Effector memory CD4-positive, alpha-beta T cell (primary cell): Measurements from ENCODE around the gene ARL16.

Experiments used
- DNase-seq, 3 donors: peaks; one replicate each; pipeline ENCODE4 v3.0.0-alpha.2; 2020
- H3K27ac ChIP-seq: 2 replicates; pipeline ENCODE4 v1.7.0; 2013; ENCODE audit warnings: mild to moderate bottlenecking, low read length, moderate library complexity; ENCODE audit not compliant: insufficient read depth, poor library complexity, severe bottlenecking
- H3K27me3 ChIP-seq: replicated peaks from 2 replicates; pipeline ENCODE4 v1.7.0; 2013; ENCODE audit warnings: mild to moderate bottlenecking, low read length; ENCODE audit not compliant: insufficient read depth, control insufficient read depth, poor library complexity, severe bottlenecking
- H3K36me3 ChIP-seq: 2 replicates; pipeline ENCODE4 v1.7.0; 2013; ENCODE audit warnings: mild to moderate bottlenecking, low read length, moderate library complexity; ENCODE audit not compliant: control insufficient read depth, insufficient read depth
- H3K4me1 ChIP-seq: 2 replicates; pipeline ENCODE4 v1.7.0; 2013; ENCODE audit warnings: low read length, mild to moderate bottlenecking; ENCODE audit not compliant: control insufficient read depth, insufficient read depth, poor library complexity, severe bottlenecking
- H3K4me3 ChIP-seq: 2 replicates; pipeline ENCODE4 v1.7.0; 2013; ENCODE audit warnings: low read length, low read depth, mild to moderate bottlenecking; ENCODE audit not compliant: insufficient read depth, poor library complexity, severe bottlenecking
- H3K9me3 ChIP-seq: 2 replicates; pipeline ENCODE4 v1.7.0; 2013; ENCODE audit warnings: mild to moderate bottlenecking, low read length, moderate library complexity; ENCODE audit not compliant: control insufficient read depth

ARL16 gene

DNA sequence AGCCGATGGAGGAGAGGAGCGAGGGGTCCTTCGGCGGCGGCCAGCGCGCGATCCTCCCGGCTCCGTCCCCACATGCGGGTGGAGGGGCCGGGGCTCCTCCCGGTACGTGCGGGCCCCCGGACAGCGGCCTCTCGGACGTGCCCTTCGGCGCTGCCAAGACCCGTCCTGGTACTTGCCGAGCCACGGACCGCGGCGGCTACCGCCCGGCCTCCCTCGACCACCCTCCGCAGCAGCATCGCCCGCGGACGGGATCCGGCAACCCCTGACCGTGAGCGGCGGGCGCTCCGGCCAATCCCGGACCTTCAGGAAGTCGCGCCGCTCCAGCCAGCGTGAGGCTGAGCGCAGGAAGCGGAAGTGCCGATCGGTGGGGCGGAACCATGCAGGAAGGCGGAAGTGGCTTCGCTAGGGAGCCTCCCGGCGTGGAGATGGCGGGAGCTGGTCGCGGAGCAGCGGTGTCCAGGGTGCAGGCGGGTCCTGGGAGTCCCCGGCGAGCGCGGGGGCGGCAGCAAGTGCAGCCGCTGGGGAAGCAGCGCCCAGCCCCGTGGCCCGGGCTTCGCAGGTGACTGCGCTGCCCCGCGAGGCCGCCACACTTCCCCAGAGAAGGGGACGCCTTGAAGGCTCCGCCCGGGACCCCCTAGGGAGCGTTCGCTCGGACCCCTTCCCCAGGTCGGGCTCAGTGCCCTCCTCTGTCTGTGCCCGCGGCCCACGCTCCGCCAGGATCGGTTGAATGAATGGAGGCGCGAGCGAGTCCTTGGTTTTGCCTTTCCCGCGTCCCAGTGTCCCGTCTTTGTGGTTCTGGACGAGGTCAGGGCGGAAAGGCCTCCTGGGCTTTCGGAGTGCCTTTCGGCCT is 17.0 kb downstream of the ARL16 start, which contains the start of the genes CCDC137 and OXLD1:
Gene CCDC137 (plus strand): TSS at position 396 of the 850 bp plus-strand sequence. CDS start 30 bp downstream, at position 426.
Gene OXLD1 (minus strand): TSS at position 264 of the 850 bp plus-strand sequence. CDS start 28 bp downstream, at position 236.
- DNase-seq = peak; percentile 84 to 89 (median 88)
- no peaks in the 10 kb centered on the region for H3K27me3 ChIP-seq
- H3K36me3 ChIP-seq = peaks cover 22% of the 10 kb centered on the region
- peaks cover 38% of the 10 kb centered on the region for H3K4me1 ChIP-seq
- no peaks in the 10 kb centered on the region for H3K9me3 ChIP-seq
- peak within 1 kb of the TSS; percentile 90 for H3K27ac ChIP-seq
- H3K4me3 ChIP-seq = peak within 1 kb of the TSS; percentile 97

- H3K36me3 ChIP-seq = peaks cover 17% of the 10 kb centered on the region
- DNase-seq = no peak
- H3K4me3 ChIP-seq = peak overlapping the region; percentile 97
- H3K9me3 ChIP-seq = no peaks in the 10 kb centered on the region
- no peaks in the 10 kb centered on the region for H3K27me3 ChIP-seq
- peaks cover 38% of the 10 kb centered on the region for H3K4me1 ChIP-seq
- H3K27ac ChIP-seq = peak overlapping the region; percentile 90
These were observed 17.6 kb downstream of the ARL16 start for GRCh38 chr17:81666092-81666341.

- peak in 1 of 3 donors; percentile 7 for DNase-seq
- Histone ChIP-seq H3K27ac (peak overlapping the region; percentile 90), H3K27me3 (no peaks in the 10 kb centered on the region), H3K4me1 (peaks cover 38% of the 10 kb centered on the region), H3K4me3 (peak overlapping the region; percentile 97), H3K36me3 (peaks cover 12% of the 10 kb centered on the region), H3K9me3 (no peaks in the 10 kb centered on the region)
These were observed 18.1 kb downstream of the ARL16 start for GRCh38 chr17:81665205-81666091.

- no peak for DNase-seq
- H3K36me3 ChIP-seq = peaks cover 3% of the 10 kb centered on the region
- peak overlapping the region; percentile 13 for H3K27ac ChIP-seq
- peaks cover 38% of the 10 kb centered on the region for H3K4me1 ChIP-seq
- H3K4me3 ChIP-seq = no peak overlapping the region
- no peaks in the 10 kb centered on the region for H3K9me3 ChIP-seq
- H3K27me3 ChIP-seq = no peaks in the 10 kb centered on the region
These were observed 19.5 kb downstream of the ARL16 start for GRCh38 chr17:81664051-81664470.

GRCh38 chr17:81662002-81662401 is 21.6 kb downstream of the ARL16 start:
- Histone ChIP-seq H3K27ac (no peak overlapping the region), H3K9me3 (no peaks in the 10 kb centered on the region), H3K27me3 (no peaks in the 10 kb centered on the region), H3K4me1 (peaks cover 26% of the 10 kb centered on the region), H3K4me3 (no peak overlapping the region), H3K36me3 (peaks cover 3% of the 10 kb centered on the region)
- DNase-seq = no peak

DNA sequence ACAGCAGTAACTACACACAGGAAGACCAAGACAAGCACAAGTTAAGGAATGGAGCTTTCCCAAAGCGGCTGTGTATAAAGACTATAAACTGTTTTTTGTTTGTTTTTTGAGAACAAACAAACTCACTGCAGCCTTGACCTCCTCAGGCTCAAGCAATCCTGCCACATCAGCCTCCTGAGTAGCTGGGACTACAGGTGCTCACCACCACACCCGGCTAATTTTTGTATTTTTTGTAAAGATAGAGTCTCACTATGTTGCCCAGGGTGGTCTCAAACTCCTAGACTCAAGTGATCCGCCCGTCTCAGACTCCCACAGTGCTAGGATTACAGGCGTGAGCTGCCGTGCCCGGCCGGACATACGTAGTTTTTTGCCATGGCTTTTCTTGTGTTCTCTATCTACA is 23.2 kb downstream of the ARL16 start:
- H3K36me3 ChIP-seq = no peaks in the 10 kb centered on the region
- H3K27ac ChIP-seq = no peak overlapping the region
- no peak for DNase-seq
- no peaks in the 10 kb centered on the region for H3K9me3 ChIP-seq
- H3K4me1 ChIP-seq = peaks cover 19% of the 10 kb centered on the region
- no peak overlapping the region for H3K4me3 ChIP-seq
- peaks cover 1% of the 10 kb centered on the region for H3K27me3 ChIP-seq

DNA sequence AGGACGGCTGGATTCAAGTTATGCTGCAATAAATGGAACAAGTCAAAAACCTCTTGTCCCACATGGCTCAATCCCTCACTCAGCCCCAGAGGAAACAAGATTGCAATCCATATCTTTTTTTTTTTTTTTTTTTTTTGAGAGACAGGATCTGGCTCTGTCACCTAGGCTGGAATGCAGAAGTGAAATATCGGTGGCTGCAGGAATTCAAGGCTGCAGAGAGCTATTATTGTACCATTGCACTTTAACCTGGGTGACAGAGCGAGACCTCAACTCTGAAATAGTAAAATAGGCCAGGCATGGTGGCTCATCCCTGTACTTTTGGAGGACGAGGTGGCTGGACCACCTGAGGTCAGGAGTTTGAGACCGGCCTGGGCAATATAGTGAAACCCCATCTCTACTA is 24.6 kb downstream of the ARL16 start:
- peaks cover 8% of the 10 kb centered on the region for H3K4me1 ChIP-seq
- no peaks in the 10 kb centered on the region for H3K9me3 ChIP-seq
- no peak for DNase-seq
- no peak overlapping the region for H3K4me3 ChIP-seq
- H3K36me3 ChIP-seq = no peaks in the 10 kb centered on the region
- no peak overlapping the region for H3K27ac ChIP-seq
- peaks cover 3% of the 10 kb centered on the region for H3K27me3 ChIP-seq

DNA sequence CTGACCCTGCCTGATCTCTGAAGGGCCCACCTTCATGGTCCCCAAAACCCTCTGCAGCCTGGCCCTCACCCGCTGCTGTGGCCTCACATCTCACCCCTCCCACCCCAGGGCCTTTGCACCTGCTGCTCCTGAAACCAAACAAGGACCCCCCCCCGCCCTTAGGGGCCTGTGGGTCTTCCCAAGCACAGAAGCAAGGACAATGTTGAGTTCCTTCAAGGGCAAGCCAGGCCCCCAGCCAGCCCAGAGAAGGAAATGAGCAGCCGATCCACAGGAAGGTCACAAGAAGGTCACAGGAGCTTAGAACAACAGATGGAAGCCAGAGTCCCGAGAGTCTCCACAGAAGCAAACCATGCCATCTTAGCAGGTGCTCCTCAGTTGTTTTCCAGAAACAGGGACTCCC is 26.8 kb downstream of the ARL16 start:
- Histone ChIP-seq H3K4me1 (peaks cover 8% of the 10 kb centered on the region), H3K4me3 (no peak overlapping the region), H3K9me3 (no peaks in the 10 kb centered on the region), H3K27me3 (peaks cover 3% of the 10 kb centered on the region), H3K36me3 (no peaks in the 10 kb centered on the region), H3K27ac (no peak overlapping the region)
- DNase-seq = no peak

DNA sequence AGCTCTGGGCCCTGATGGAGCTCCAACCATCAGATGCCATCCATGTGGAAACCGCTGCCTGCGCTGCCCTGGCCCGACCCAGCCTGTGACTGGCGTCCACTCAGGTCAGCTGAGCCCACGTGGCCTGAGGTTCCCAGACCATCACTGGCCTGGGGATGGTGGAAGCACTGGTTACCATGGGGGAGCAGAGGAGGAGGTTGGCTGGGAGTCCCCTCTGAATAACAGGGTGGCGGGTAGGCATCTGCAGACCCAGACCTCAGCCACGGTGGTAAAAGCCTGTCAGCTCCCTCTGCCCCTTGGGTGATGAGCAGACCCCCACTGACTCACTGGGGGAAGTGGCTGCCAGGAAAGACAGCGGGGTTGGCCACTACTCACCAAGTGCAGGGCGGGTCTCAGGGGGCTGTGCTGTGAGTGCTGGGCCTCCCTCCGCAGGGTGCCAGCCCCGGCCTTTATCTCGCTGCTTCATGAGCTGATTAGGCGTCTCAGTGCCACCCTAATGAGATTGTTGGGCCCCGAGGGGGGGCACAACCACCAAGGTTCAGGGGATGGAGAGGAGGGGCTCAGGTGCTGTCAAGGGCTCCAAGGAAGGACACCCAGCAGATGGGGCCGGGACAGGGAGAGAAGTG is 27.4 kb downstream of the ARL16 start, which contains the start of gene PDE6G:
Gene PDE6G (minus strand): TSS at position 425 of the 626 bp plus-strand sequence. CDS start 3,237 bp downstream, outside the sequence.
- peaks cover 8% of the 10 kb centered on the region for H3K4me1 ChIP-seq
- no peaks in the 10 kb centered on the region for H3K36me3 ChIP-seq
- no peak within 1 kb of the TSS for H3K4me3 ChIP-seq
- no peak within 1 kb of the TSS for H3K27ac ChIP-seq
- peaks cover 3% of the 10 kb centered on the region for H3K27me3 ChIP-seq
- no peaks in the 10 kb centered on the region for H3K9me3 ChIP-seq
- no peak for DNase-seq
